Measurements from ENCODE around the gene TTLL10.

Gene TTLL10

GRCh38 chr1:1245817-1246576 lies 72.3 kb downstream of the TTLL10 start:
- DNase-seq (ENCODE audit: low read depth, low spot score), result no peak

DNA sequence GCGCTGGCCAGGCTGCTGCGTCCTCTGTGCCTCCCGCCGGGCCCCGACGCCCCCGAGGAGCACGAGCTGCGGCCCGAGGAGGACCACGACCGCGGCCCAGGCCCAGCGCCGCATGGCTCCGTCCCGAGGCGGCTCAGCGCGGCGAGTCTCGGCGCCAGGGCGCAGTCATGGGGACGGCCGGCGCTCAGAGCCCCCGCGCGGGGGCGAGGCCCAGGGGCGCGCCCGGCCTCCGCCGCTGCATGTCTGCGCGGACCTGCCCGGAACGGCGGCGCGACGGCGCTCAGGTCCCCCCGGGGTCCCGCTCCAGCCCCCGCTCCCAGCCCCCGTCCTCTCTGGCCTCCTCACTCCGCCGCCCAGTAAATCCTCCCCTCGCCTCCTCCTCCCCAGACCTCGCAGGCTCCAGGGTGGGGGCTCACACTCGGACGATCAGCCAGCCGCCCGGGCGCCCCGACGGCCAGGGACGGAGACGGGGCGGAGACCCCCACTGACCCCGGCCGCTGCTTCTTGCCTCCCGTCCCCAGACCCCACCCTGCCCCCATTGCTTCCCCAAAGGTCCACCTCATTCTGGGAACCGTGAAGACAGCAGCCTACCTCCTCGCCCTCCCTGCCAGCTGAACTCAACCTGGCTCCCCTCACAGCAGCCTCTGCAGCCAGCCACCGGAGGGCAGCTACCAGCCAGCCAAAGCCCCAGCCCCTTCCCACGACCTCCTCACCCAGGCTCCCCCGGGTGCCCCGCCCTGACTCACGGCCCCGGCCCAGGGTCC lies 73.1 kb downstream of the TTLL10 start, which contains the start of gene C1QTNF12:
C1QTNF12 (minus strand) TSS at position 146 of the 764 bp plus-strand sequence; CDS start at position 114, 32 bp downstream.
- DNase-seq (ENCODE audit: low read depth, low spot score), result no peak

DNA sequence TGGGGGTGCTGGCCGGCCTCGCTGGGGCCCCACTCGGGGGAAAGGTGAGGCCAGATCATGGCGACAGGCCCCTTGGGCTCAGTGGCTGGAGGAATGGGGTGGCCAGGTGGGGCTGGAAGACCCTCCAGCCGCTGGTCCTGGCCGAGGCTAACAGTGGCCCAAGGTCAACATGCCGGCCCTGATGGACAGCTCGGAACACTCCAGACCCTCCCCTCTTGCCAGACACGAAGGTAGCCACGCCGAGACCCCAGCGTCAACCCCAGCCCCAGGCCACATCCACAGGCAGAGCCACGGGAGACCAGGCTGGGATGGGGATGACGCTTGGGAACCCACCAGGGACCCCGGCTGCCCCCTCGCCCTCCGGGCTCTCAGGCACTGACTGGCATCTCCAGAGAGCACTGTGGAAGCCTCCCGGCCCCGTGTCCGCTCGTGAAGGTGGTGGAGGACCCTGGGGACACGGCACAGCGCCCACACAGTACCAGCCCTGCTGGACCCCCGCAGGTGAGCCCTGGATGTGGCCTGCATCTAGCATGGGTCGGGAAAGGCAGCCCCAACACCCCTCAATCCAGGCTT lies 73.7 kb downstream of the TTLL10 start:
- no peak for DNase-seq (ENCODE audit: low read depth, low spot score)
